Prostate gland (tissue), 2 donors: ENCODE results near the gene ZFHX3. TPM values are rescaled to one million over a fixed set of nuclear protein-coding genes. Genes with fewer than 3 reads are reported as not detected.

Experiments
- DNase-seq: peaks from one replicate; pipeline ENCODE4 v3.0.0-alpha.2; 2019; ENCODE audit warnings: low spot score
- H3K27ac ChIP-seq, 2 donors: fragments of 200-600 bp; sonication (generic); 2 replicates each; pipeline ENCODE4 v1.5.1; 2017 to 2019
- H3K27me3 ChIP-seq: fragments of 200-600 bp; sonication (generic); replicated peaks from 2 replicates; pipeline ENCODE4 v1.5.1; 2019; ENCODE audit not compliant: insufficient read depth
- H3K36me3 ChIP-seq, 2 donors: fragments of 200-600 bp; sonication (generic); 1 replicate in 1 of 2; 2 replicates in 1 of 2; pipeline versions ENCODE4 v1.5.1 to v1.8.1; 2017 to 2019
- H3K4me1 ChIP-seq: fragments of 200-600 bp; sonication (generic); replicated peaks from 2 replicates; pipeline ENCODE4 v1.5.1; 2019
- H3K4me3 ChIP-seq, 2 donors: fragments of 200-600 bp; sonication (generic); 2 replicates each; pipeline ENCODE4 v1.5.1; 2017 to 2019
- H3K9me3 ChIP-seq: fragments of 200-600 bp; sonication (generic); 2 replicates; pipeline ENCODE4 v1.5.1; 2017
- POLR2A ChIP-seq: fragments of 450-650 bp; IDR thresholded peaks from one replicate; pipeline ENCODE4 v1.6.1; 2016; ENCODE audit warnings: antibody characterized with exemption, mild to moderate bottlenecking
- POLR2AphosphoS5 ChIP-seq: sonication (generic); formaldehyde crosslinking; IDR thresholded peaks from one replicate; pipeline ENCODE4 v1.6.1; 2017; ENCODE audit warnings: antibody characterized with exemption
- WGBS: methylation state at CpG from one replicate; pipeline ENCODE4 v1.1.5; 2018; 5-methylcytosine and 5-hydroxymethylcytosine counted together
- intact Hi-C: fragments of 100-400 bp; cut with DNase I; formaldehyde crosslinking; loops from one replicate; pipeline ENCODE4 v1.14.2; 2022
- total RNA-seq, 2 donors: library from RNA; depleted of rRNA; stranded (reverse); fragments of >200 nt; gene quantifications; one replicate each; pipeline ENCODE4 v1.1.0, GENCODE V29; 2016
- TF ChIP-seq, protein P1 (sequence below), 4 experiments: fragments of 200-600 bp in 2 of 4; fragments of 450-650 bp in 2 of 4; sonication (generic) in 2 of 4; IDR thresholded peaks; 1 replicate in 3 of 4; 2 replicates in 1 of 4; pipeline ENCODE4 v1.5.1; 2016 to 2019; ENCODE audit warnings: antibody characterized with exemption in 4 of 4, mild to moderate bottlenecking in 2 of 4, moderate library complexity in 2 of 4

Gene ZFHX3
- total RNA-seq, 2 donors from 2014 or later, result 51.1 to 53.9 TPM

GRCh38 chr16:72925631-72925979, 122.3 kb downstream of the ZFHX3 start:
- peaks cover 35% of the 10 kb centered on the region for H3K4me1 ChIP-seq
- no peaks in the 10 kb centered on the region for H3K9me3 ChIP-seq
- intact Hi-C loops, result no loop called here
- H3K4me3 ChIP-seq, result no peak overlapping the region
- H3K27me3 ChIP-seq, result no peaks in the 10 kb centered on the region
- 91% methylated on average over 5 of the region's 5 CpGs for WGBS
- TF ChIP-seq POLR2A, result no peak
- TF ChIP-seq, protein P1, sequence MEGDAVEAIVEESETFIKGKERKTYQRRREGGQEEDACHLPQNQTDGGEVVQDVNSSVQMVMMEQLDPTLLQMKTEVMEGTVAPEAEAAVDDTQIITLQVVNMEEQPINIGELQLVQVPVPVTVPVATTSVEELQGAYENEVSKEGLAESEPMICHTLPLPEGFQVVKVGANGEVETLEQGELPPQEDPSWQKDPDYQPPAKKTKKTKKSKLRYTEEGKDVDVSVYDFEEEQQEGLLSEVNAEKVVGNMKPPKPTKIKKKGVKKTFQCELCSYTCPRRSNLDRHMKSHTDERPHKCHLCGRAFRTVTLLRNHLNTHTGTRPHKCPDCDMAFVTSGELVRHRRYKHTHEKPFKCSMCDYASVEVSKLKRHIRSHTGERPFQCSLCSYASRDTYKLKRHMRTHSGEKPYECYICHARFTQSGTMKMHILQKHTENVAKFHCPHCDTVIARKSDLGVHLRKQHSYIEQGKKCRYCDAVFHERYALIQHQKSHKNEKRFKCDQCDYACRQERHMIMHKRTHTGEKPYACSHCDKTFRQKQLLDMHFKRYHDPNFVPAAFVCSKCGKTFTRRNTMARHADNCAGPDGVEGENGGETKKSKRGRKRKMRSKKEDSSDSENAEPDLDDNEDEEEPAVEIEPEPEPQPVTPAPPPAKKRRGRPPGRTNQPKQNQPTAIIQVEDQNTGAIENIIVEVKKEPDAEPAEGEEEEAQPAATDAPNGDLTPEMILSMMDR (IDR thresholded peaks at IDR 0.05), result no peak
- no peak for TF ChIP-seq POLR2AphosphoS5
- H3K27ac ChIP-seq, result peak overlapping the region; percentile 79 to 92
- DNase-seq, result no peak
- no peaks in the 10 kb centered on the region for H3K36me3 ChIP-seq

- TF ChIP-seq, protein P1 (IDR thresholded peaks at IDR 0.05), result no peak
- no peak for TF ChIP-seq POLR2A
- TF ChIP-seq POLR2AphosphoS5, result peak; percentile 89
- H3K9me3 ChIP-seq, result no peaks in the 10 kb centered on the region
- peaks cover 35% of the 10 kb centered on the region for H3K4me1 ChIP-seq
- peak; percentile 88 for DNase-seq
- H3K36me3 ChIP-seq, result no peaks in the 10 kb centered on the region
- peak overlapping the region; percentile 79 to 92 for H3K27ac ChIP-seq
- 71% methylated on average over 17 of the region's 17 CpGs for WGBS
- H3K27me3 ChIP-seq, result no peaks in the 10 kb centered on the region
- intact Hi-C loops, result no loop called here
- no peak overlapping the region for H3K4me3 ChIP-seq
Measured at GRCh38 chr16:72924927-72925630, 122.8 kb downstream of the ZFHX3 start.

DNA sequence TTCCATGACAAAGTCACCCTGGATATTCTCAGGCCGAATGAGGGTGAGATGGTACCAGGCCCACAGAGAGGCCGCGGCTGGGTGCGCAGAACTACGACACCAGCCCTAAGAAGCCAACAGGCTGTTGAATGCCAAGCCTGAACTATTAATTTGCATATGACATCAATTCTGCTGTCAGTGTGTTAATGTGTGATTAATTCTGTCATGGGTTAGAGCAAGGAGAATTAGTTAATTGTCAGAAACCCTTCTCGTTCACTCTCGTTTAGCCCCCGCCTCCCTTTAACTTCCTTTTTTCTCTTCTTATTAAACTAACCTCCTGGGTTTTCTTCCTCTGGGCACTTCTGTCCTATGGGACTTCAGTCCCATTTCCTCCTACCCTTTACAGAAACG, 123.4 kb downstream of the ZFHX3 start:
- no peak for DNase-seq
- H3K4me3 ChIP-seq, result no peak overlapping the region
- H3K9me3 ChIP-seq, result no peaks in the 10 kb centered on the region
- intact Hi-C loops, result no loop called here
- H3K36me3 ChIP-seq, result no peaks in the 10 kb centered on the region
- peaks cover 35% of the 10 kb centered on the region for H3K4me1 ChIP-seq
- H3K27ac ChIP-seq, result peak overlapping the region; percentile 79 to 92
- 71% methylated on average over 9 of the region's 9 CpGs for WGBS
- TF ChIP-seq, protein P1 (IDR thresholded peaks at IDR 0.05), result no peak
- no peak for TF ChIP-seq POLR2A
- TF ChIP-seq POLR2AphosphoS5, result no peak
- no peaks in the 10 kb centered on the region for H3K27me3 ChIP-seq

DNA sequence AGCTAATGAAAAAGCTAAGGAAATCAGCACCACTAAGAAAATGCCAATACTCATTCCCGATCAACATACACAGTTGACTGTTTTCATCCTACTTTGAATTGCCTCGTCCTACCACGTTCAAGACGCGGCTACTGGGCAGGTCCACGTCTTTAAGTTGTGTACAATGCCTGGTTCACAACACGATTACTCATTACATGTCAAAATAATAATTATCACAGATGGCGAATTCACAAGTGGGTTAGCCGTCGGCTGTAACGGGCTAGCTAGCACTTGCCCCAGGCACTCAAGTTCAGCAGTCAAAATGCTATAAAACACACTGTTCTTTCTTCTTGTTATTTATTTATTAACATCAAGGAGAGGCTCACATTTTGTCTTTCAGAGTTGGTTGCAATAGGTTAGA, 124.2 kb downstream of the ZFHX3 start:
- Histone ChIP-seq H3K36me3 (no peaks in the 10 kb centered on the region), H3K27me3 (no peaks in the 10 kb centered on the region), H3K4me3 (no peak overlapping the region), H3K27ac (peak overlapping the region; percentile 79 to 92), H3K9me3 (no peaks in the 10 kb centered on the region), H3K4me1 (peaks cover 35% of the 10 kb centered on the region)
- peak; percentile 64 for TF ChIP-seq POLR2AphosphoS5
- TF ChIP-seq, protein P1 (IDR thresholded peaks at IDR 0.05), result no peak
- no peak for DNase-seq
- intact Hi-C loops, result loop anchor here (1.0 kb wide), 1 partner anchor 15 kb away; no protein-coding TSS in a partner anchor
- 47% methylated on average over 11 of the region's 11 CpGs for WGBS

GRCh38 chr16:72922714-72923113, 125.2 kb downstream of the ZFHX3 start:
- Histone ChIP-seq H3K27me3 (no peaks in the 10 kb centered on the region), H3K36me3 (no peaks in the 10 kb centered on the region), H3K27ac (peak overlapping the region; percentile 79 to 92), H3K9me3 (no peaks in the 10 kb centered on the region), H3K4me3 (no peak overlapping the region), H3K4me1 (peaks cover 35% of the 10 kb centered on the region)
- TF ChIP-seq POLR2AphosphoS5, result peak; percentile 16
- TF ChIP-seq POLR2A, result no peak
- TF ChIP-seq, protein P1 (IDR thresholded peaks at IDR 0.05), result no peak
- DNase-seq, result no peak
- WGBS, result 41% methylated on average over 3 of the region's 3 CpGs
- intact Hi-C loops, result loop anchor here (1.0 kb wide), 1 partner anchor 16 kb away; no protein-coding TSS in a partner anchor
